IMR-90 (cell line): ENCODE data around the gene CCL5. TPM values are rescaled to one million over a fixed set of nuclear protein-coding genes. Genes with fewer than 3 reads are reported as not detected.

ENCODE experiments used
- ATAC-seq: fragments of 200-7000 bp; cut with Tn5 transposase; 2 replicates; pipeline ENCODE4 v1.9.1; 2020; ENCODE audit warnings: low read depth, mild to moderate bottlenecking, moderate library complexity
- BruUV-seq: library from RNA; stranded (reverse); fragments of 400-500 nt; replicated peaks from 2 replicates; lab custom pipeline; 2021; lab: Mats Ljungman, UMichigan
- CTCF ChIA-PET: fragments of 300-600 bp; formaldehyde crosslinking; extraction: SDS; loops from one replicate; lab custom pipeline; 2021; ENCODE audit warnings: antibody characterized with exemption; lab: Yijun Ruan, JAX
- POLR2A ChIA-PET: fragments of 300-600 bp; sonication (Branson Sonifier 250); formaldehyde crosslinking; loops from one replicate; lab custom pipeline; 2022; ENCODE audit warnings: antibody characterized with exemption; ENCODE audit not compliant: unreplicated experiment; lab: Charles Lee
- DNase-seq: peaks from one replicate; pipeline ENCODE4 v3.0.0; 2013
- H2AFZ ChIP-seq: replicated peaks from 2 replicates; pipeline ENCODE3; 2013; ENCODE audit warnings: low read length, mild to moderate bottlenecking; ENCODE audit not compliant: poor library complexity
- H2AK5ac ChIP-seq: 2 replicates; pipeline ENCODE4 v1.6.1; 2013; ENCODE audit warnings: low read depth, low read length, inconsistent platforms
- H2AK9ac ChIP-seq: replicated peaks from 2 replicates; pipeline ENCODE3; 2013; ENCODE audit warnings: mild to moderate bottlenecking, low read depth, low read length, moderate library complexity; ENCODE audit not compliant: poor library complexity
- H2BK120ac ChIP-seq: 2 replicates; pipeline ENCODE4 v1.6.1; 2013; ENCODE audit warnings: low read depth, low read length, inconsistent platforms
- H2BK15ac ChIP-seq: 3 replicates; pipeline ENCODE4 v1.6.1; 2013; ENCODE audit warnings: low read depth, low read length, inconsistent platforms
- H2BK20ac ChIP-seq: 2 replicates; pipeline ENCODE4 v1.6.1; 2013; ENCODE audit warnings: low read depth, mild to moderate bottlenecking, inconsistent platforms, low read length, moderate library complexity
- H2BK5ac ChIP-seq: 2 replicates; pipeline ENCODE4 v1.6.1; 2013; ENCODE audit warnings: mild to moderate bottlenecking, low read depth, low read length, inconsistent platforms; ENCODE audit not compliant: poor library complexity, severe bottlenecking
- H3K14ac ChIP-seq: replicated peaks from 2 replicates; pipeline ENCODE4 v1.6.1; 2013; ENCODE audit warnings: low read depth, low read length, inconsistent platforms
- H3K18ac ChIP-seq: 2 replicates; pipeline ENCODE4 v1.6.1; 2013; ENCODE audit warnings: low read depth, low read length, control low read depth
- H3K23ac ChIP-seq: 2 replicates; pipeline ENCODE4 v1.6.1; 2013; ENCODE audit warnings: low read depth, low read length, inconsistent platforms
- H3K27ac ChIP-seq: 2 replicates; pipeline ENCODE4 v1.5.1; 2013; ENCODE audit warnings: mild to moderate bottlenecking, control low read depth, low read length; ENCODE audit not compliant: insufficient read depth
- H3K27me3 ChIP-seq: 2 replicates; pipeline ENCODE4 v1.6.1; 2013; ENCODE audit warnings: low read length; ENCODE audit not compliant: control insufficient read depth, insufficient read depth
- H3K36me3 ChIP-seq: 2 replicates; pipeline ENCODE4 v1.6.1; 2013; ENCODE audit warnings: low read length, mixed read lengths; ENCODE audit not compliant: control insufficient read depth, insufficient read depth
- H3K4ac ChIP-seq: 2 replicates; pipeline ENCODE4 v1.6.1; 2013; ENCODE audit warnings: low read depth, low read length, inconsistent platforms
- H3K4me1 ChIP-seq: 2 replicates; pipeline ENCODE4 v1.6.1; 2013; ENCODE audit warnings: low read length, mixed read lengths; ENCODE audit not compliant: control insufficient read depth, insufficient read depth
- H3K4me2 ChIP-seq: 2 replicates; pipeline ENCODE4 v1.6.1; 2013; ENCODE audit warnings: low read depth, mild to moderate bottlenecking, control low read depth, low read length, moderate library complexity
- H3K4me3 ChIP-seq: 2 replicates; pipeline ENCODE4 v1.5.1; 2013; ENCODE audit warnings: low read depth, mild to moderate bottlenecking, control low read depth, low read length, moderate library complexity; ENCODE audit not compliant: insufficient read depth
- H3K56ac ChIP-seq: 2 replicates; pipeline ENCODE4 v1.6.1; 2013; ENCODE audit warnings: low read length, inconsistent platforms; ENCODE audit not compliant: insufficient read depth; ENCODE audit errors: extremely low read depth
- H3K79me1 ChIP-seq, 2 experiments: 2 replicates each; pipeline ENCODE4 v1.6.1; 2013; ENCODE audit warnings: low read length in 2 of 2, inconsistent platforms in 1 of 2, low read depth in 1 of 2
- H3K9ac ChIP-seq: 2 replicates; pipeline ENCODE4 v1.6.1; 2013; ENCODE audit warnings: low read depth, low read length, control low read depth
- H3K9me1 ChIP-seq: 2 replicates; pipeline ENCODE4 v1.6.1; 2013; ENCODE audit warnings: low read length, inconsistent platforms; ENCODE audit not compliant: insufficient read depth
- H3K9me3 ChIP-seq: 2 replicates; pipeline ENCODE4 v1.6.1; 2013; ENCODE audit warnings: low read length; ENCODE audit not compliant: control insufficient read depth, insufficient read depth
- H4K20me1 ChIP-seq: 2 replicates; pipeline ENCODE4 v1.6.1; 2013; ENCODE audit warnings: low read length, inconsistent platforms; ENCODE audit not compliant: insufficient read depth
- H4K5ac ChIP-seq: 2 replicates; pipeline ENCODE4 v1.6.1; 2013; ENCODE audit warnings: mild to moderate bottlenecking, low read depth, low read length, control low read depth
- H4K8ac ChIP-seq, 2 experiments: 2 replicates each; pipeline ENCODE4 v1.6.1; 2013; ENCODE audit warnings: low read depth in 2 of 2, low read length in 2 of 2, control low read depth in 1 of 2, inconsistent platforms in 1 of 2
- H4K91ac ChIP-seq: 2 replicates; pipeline ENCODE4 v1.6.1; 2013; ENCODE audit warnings: low read depth, low read length, inconsistent platforms; ENCODE audit not compliant: insufficient read depth
- BHLHE40 ChIP-seq: fragments of 150-350 bp; IDR thresholded peaks from 2 replicates; pipeline ENCODE4 v1.6.1; 2016; ENCODE audit warnings: mild to moderate bottlenecking, low read depth, low read length
- CEBPB ChIP-seq: IDR thresholded peaks from 2 replicates; pipeline ENCODE4 v1.6.1; 2012; ENCODE audit warnings: low read depth, low read length, improper control_type of control experiment
- CHD1 ChIP-seq: IDR thresholded peaks from 2 replicates; pipeline ENCODE4 v1.6.1; 2012; ENCODE audit warnings: low read depth, low read length, improper control_type of control experiment
- FOS ChIP-seq: fragments of 150-350 bp; IDR thresholded peaks from 2 replicates; pipeline ENCODE4 v1.6.1; 2016; ENCODE audit warnings: low read depth, low read length
- MAFK ChIP-seq: IDR thresholded peaks from 2 replicates; pipeline ENCODE4 v1.6.1; 2012; ENCODE audit warnings: low read depth, low read length, improper control_type of control experiment
- MAZ ChIP-seq: IDR thresholded peaks from 2 replicates; pipeline ENCODE4 v1.6.1; 2012; ENCODE audit warnings: low read depth, mild to moderate bottlenecking, low read length, improper control_type of control experiment, moderate library complexity, borderline replicate concordance
- MXI1 ChIP-seq: IDR thresholded peaks from 2 replicates; pipeline ENCODE4 v1.6.1; 2012; ENCODE audit warnings: low read depth, mild to moderate bottlenecking, low read length, moderate library complexity, borderline replicate concordance
- NFE2L2 ChIP-seq: fragments of 150-350 bp; IDR thresholded peaks from 2 replicates; pipeline ENCODE4 v1.6.1; 2016; ENCODE audit warnings: low read depth, mild to moderate bottlenecking, low read length
- POLR2A ChIP-seq: IDR thresholded peaks from 2 replicates; pipeline ENCODE4 v1.6.1; 2012; ENCODE audit warnings: mild to moderate bottlenecking, low read depth, low read length
- RAD21 ChIP-seq: IDR thresholded peaks from 2 replicates; pipeline ENCODE4 v1.6.1; 2012; ENCODE audit warnings: low read length, improper control_type of control experiment
- RCOR1 ChIP-seq: IDR thresholded peaks from 2 replicates; pipeline ENCODE4 v1.6.1; 2012; ENCODE audit warnings: mild to moderate bottlenecking, low read length, improper control_type of control experiment; ENCODE audit not compliant: insufficient replicate concordance
- RFX5 ChIP-seq: IDR thresholded peaks from 2 replicates; pipeline ENCODE4 v1.8.0; 2012; ENCODE audit warnings: low read depth, mild to moderate bottlenecking, low read length, moderate library complexity
- SMC3 ChIP-seq: fragments of 150-350 bp; IDR thresholded peaks from 2 replicates; pipeline ENCODE4 v1.6.1; 2016; ENCODE audit warnings: low read depth, mild to moderate bottlenecking, antibody characterized with exemption, low read length, moderate library complexity
- WGBS, 2 experiments: methylation state at CpG; one replicate each; pipeline versions ENCODE4 v1.1.5 to v1.1.7; 2013; ENCODE audit warnings: missing lambda C conversion rate in 2 of 2; ENCODE audit not compliant: insufficient read length in 1 of 2; ENCODE audit errors: extremely low coverage in 2 of 2; 5-methylcytosine and 5-hydroxymethylcytosine counted together
- dilution Hi-C: fragments of 300-500 bp; cut with HindIII; formaldehyde crosslinking; loops from one replicate; pipeline ENCODE4 v1.14.3; 2018; ENCODE audit warnings: low sequenced_read_pairs; ENCODE audit not compliant: unreplicated experiment
- in situ Hi-C: fragments of 300-500 bp; cut with MboI; formaldehyde crosslinking; loops from 3 replicates; pipeline ENCODE4 v1.14.3; 2019; ENCODE audit warnings: low sequenced_read_pairs, inconsistent platforms, mixed read lengths
- intact Hi-C: fragments of 100-400 bp; cut with micrococcal nuclease; formaldehyde crosslinking; loops from 2 replicates; pipeline ENCODE4 v1.10.0; 2022
- polyA plus RNA-seq, 3 experiments: library from polyadenylated mRNA; depleted of rRNA; stranded (reverse); fragments of >200 nt; gene quantifications; 2 replicates each; pipeline ENCODE4 v1.2.3, GENCODE V29; 2012; ENCODE audit warnings: low replicate concordance in 1 of 3
- total RNA-seq: library from RNA; depleted of rRNA; stranded (reverse); fragments of >200 nt; gene quantifications from 2 replicates; pipeline ENCODE4 v1.2.3, GENCODE V29; 2012
- TF ChIP-seq, protein P1 (sequence below): fragments of 150-350 bp; IDR thresholded peaks from 2 replicates; pipeline ENCODE4 v1.6.1; 2017; ENCODE audit warnings: mild to moderate bottlenecking, antibody characterized with exemption, low read length, low read depth
- TF ChIP-seq, protein P2 (sequence below): fragments of 150-350 bp; IDR thresholded peaks from 2 replicates; pipeline ENCODE4 v1.6.1; 2016; ENCODE audit warnings: low read depth, mild to moderate bottlenecking, low read length, moderate library complexity, borderline replicate concordance
- TF ChIP-seq, protein P3 (sequence below): conservative IDR thresholded peaks from 2 replicates; pipeline ENCODE4 v1.5.1; 2012; ENCODE audit warnings: mild to moderate bottlenecking, low read depth, low read length, improper control_type of control experiment

The CCL5 gene
- total and polyA plus RNA-seq, 2 of the 4 experiments (the other 2 are of a cell fraction), result not detected

DNA sequence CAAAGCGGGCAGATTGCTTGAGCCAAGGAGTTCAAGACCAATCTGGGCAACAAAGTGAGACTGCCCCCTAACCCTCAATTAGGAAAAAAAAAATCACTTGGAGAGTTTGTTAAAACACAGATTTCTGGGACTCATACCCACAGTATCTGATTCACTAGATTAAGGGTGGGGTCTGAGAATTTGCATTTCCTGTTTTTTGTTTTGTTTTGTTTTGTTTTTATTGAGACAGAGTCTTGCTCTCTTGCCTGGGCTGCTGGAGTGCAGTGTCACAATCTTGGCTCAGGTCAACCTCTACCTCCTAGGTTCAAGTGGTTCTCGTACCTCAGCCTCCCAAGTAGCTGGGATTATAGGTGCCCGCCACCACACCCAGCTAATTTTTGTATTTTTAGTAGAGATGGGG is 12.6 kb downstream of the CCL5 start:
- H3K4me2 ChIP-seq, result no peak overlapping the region
- no peak overlapping the region for H3K56ac ChIP-seq
- no peak overlapping the region for H4K5ac ChIP-seq
- no CpG with 5 or more reads among the region's 3 CpGs for WGBS, 2 experiments
- no peak overlapping the region for H2AFZ ChIP-seq
- DNase-seq (no peak), ATAC-seq (no peak)
- in situ Hi-C loops, result no loop called here
- H2AK5ac ChIP-seq, result no peak overlapping the region
- intact Hi-C loops, result no loop called here
- no peak for TF ChIP-seq CHD1
- TF ChIP-seq, protein P1, sequence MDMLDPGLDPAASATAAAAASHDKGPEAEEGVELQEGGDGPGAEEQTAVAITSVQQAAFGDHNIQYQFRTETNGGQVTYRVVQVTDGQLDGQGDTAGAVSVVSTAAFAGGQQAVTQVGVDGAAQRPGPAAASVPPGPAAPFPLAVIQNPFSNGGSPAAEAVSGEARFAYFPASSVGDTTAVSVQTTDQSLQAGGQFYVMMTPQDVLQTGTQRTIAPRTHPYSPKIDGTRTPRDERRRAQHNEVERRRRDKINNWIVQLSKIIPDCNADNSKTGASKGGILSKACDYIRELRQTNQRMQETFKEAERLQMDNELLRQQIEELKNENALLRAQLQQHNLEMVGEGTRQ, result no peak
- TF ChIP-seq BHLHE40, result no peak
- no peak for TF ChIP-seq MAZ
- no peak for TF ChIP-seq FOS
- no peak for TF ChIP-seq MAFK
- TF ChIP-seq RCOR1, result no peak
- no peak for TF ChIP-seq CEBPB
- TF ChIP-seq RAD21, result no peak
- TF ChIP-seq MXI1, result no peak
- TF ChIP-seq POLR2A, result no peak
- TF ChIP-seq, protein P2, sequence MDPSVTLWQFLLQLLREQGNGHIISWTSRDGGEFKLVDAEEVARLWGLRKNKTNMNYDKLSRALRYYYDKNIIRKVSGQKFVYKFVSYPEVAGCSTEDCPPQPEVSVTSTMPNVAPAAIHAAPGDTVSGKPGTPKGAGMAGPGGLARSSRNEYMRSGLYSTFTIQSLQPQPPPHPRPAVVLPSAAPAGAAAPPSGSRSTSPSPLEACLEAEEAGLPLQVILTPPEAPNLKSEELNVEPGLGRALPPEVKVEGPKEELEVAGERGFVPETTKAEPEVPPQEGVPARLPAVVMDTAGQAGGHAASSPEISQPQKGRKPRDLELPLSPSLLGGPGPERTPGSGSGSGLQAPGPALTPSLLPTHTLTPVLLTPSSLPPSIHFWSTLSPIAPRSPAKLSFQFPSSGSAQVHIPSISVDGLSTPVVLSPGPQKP, result no peak
- no peak for TF ChIP-seq SMC3
- no peak for TF ChIP-seq RFX5
- no peak for TF ChIP-seq NFE2L2
- TF ChIP-seq, protein P3, sequence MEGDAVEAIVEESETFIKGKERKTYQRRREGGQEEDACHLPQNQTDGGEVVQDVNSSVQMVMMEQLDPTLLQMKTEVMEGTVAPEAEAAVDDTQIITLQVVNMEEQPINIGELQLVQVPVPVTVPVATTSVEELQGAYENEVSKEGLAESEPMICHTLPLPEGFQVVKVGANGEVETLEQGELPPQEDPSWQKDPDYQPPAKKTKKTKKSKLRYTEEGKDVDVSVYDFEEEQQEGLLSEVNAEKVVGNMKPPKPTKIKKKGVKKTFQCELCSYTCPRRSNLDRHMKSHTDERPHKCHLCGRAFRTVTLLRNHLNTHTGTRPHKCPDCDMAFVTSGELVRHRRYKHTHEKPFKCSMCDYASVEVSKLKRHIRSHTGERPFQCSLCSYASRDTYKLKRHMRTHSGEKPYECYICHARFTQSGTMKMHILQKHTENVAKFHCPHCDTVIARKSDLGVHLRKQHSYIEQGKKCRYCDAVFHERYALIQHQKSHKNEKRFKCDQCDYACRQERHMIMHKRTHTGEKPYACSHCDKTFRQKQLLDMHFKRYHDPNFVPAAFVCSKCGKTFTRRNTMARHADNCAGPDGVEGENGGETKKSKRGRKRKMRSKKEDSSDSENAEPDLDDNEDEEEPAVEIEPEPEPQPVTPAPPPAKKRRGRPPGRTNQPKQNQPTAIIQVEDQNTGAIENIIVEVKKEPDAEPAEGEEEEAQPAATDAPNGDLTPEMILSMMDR, result no peak
- no peak overlapping the region for H2BK5ac ChIP-seq
- no TSS peak for BruUV-seq
- dilution Hi-C loops, result no loop called here
- CTCF ChIA-PET, result no interaction called here
- H3K4me3 ChIP-seq, result no peak overlapping the region
- H3K9me3 ChIP-seq, result no peaks in the 10 kb centered on the region
- POLR2A ChIA-PET, result no interaction called here
- no peak overlapping the region for H4K91ac ChIP-seq
- no peak overlapping the region for H2AK9ac ChIP-seq
- H3K4ac ChIP-seq, result no peak overlapping the region
- H3K36me3 ChIP-seq, result no peaks in the 10 kb centered on the region
- no peak overlapping the region for H2BK15ac ChIP-seq
- no peak overlapping the region for H2BK120ac ChIP-seq
- no peak overlapping the region for H4K8ac ChIP-seq
- H3K9me1 ChIP-seq, result no peaks in the 10 kb centered on the region
- no peak overlapping the region for H3K18ac ChIP-seq
- H4K20me1 ChIP-seq, result no peaks in the 10 kb centered on the region
- no peak overlapping the region for H3K14ac ChIP-seq
- no peak overlapping the region for H2BK20ac ChIP-seq
- H3K9ac ChIP-seq, result no peak overlapping the region
- H3K27me3 ChIP-seq, result no peaks in the 10 kb centered on the region
- H3K79me1 ChIP-seq, result no peaks in the 10 kb centered on the region
- peaks cover 3% of the 10 kb centered on the region; the same call in 1 of the 2 replicates for H3K4me1 ChIP-seq
- H3K27ac ChIP-seq, result no peak overlapping the region
- H3K23ac ChIP-seq, result no peak overlapping the region
